Midbrain (tissue), 1 donor: ENCODE results near the gene SLC2A13.

Source experiments
- DNase-seq: peaks from one replicate; lab custom pipeline; 2025; lab: John Stamatoyannopoulos, UW

Gene SLC2A13

GRCh38 chr12:39990122-39991101 is 115.5 kb downstream of the SLC2A13 start:
- peak; percentile 18 for DNase-seq

GRCh38 chr12:39989501-39989900 is 116.4 kb downstream of the SLC2A13 start:
- DNase-seq, result no peak

GRCh38 chr12:39988574-39988973 is 117.3 kb downstream of the SLC2A13 start:
- no peak for DNase-seq

- DNase-seq, result no peak
Measured at GRCh38 chr12:39986674-39987073, 119.2 kb downstream of the SLC2A13 start.

- DNase-seq, result no peak
Measured at GRCh38 chr12:39984670-39985069, 121.2 kb downstream of the SLC2A13 start.

GRCh38 chr12:39975374-39975918 is 130.4 kb downstream of the SLC2A13 start:
- no peak for DNase-seq

- DNase-seq, result no peak
Measured at GRCh38 chr12:39972119-39972518, 133.8 kb downstream of the SLC2A13 start.

- no peak for DNase-seq
Measured at GRCh38 chr12:39971348-39971747, 134.5 kb downstream of the SLC2A13 start.

GRCh38 chr12:39966721-39967120 is 139.2 kb downstream of the SLC2A13 start:
- DNase-seq, result no peak

- no peak for DNase-seq
Measured at GRCh38 chr12:39966256-39966655, 139.6 kb downstream of the SLC2A13 start.

GRCh38 chr12:39959467-39959866 is 146.4 kb downstream of the SLC2A13 start:
- no peak for DNase-seq

- DNase-seq, result no peak
Measured at GRCh38 chr12:39959031-39959430, 146.8 kb downstream of the SLC2A13 start.

- no peak for DNase-seq
Measured at GRCh38 chr12:39958377-39958776, 147.5 kb downstream of the SLC2A13 start.

- DNase-seq, result no peak
Measured at GRCh38 chr12:39956725-39957124, 149.2 kb downstream of the SLC2A13 start.

GRCh38 chr12:39946361-39947280 is 159.3 kb downstream of the SLC2A13 start:
- no peak for DNase-seq

GRCh38 chr12:39937119-39937518 is 168.8 kb downstream of the SLC2A13 start:
- no peak for DNase-seq

GRCh38 chr12:39935839-39936238 is 170.0 kb downstream of the SLC2A13 start:
- DNase-seq, result no peak

GRCh38 chr12:39935275-39935674 is 170.6 kb downstream of the SLC2A13 start:
- no peak for DNase-seq

- DNase-seq, result no peak
Measured at GRCh38 chr12:39931857-39932256, 174.0 kb downstream of the SLC2A13 start.

GRCh38 chr12:39931231-39931630 is 174.7 kb downstream of the SLC2A13 start:
- no peak for DNase-seq

GRCh38 chr12:39930101-39930500 is 175.8 kb downstream of the SLC2A13 start:
- no peak for DNase-seq

- DNase-seq, result no peak
Measured at GRCh38 chr12:39928181-39928899, 177.5 kb downstream of the SLC2A13 start.
